Measurements from ENCODE around the gene ACTR3. TPM values are rescaled to one million over a fixed set of nuclear protein-coding genes. Genes with fewer than 3 reads are reported as not detected.

The ACTR3 gene
- total and polyA plus RNA-seq, 2 of the 8 experiments (the other 6 are each of a cell fraction or from before 2014, with no cell fraction given), result 51.7 to 184 TPM

DNA sequence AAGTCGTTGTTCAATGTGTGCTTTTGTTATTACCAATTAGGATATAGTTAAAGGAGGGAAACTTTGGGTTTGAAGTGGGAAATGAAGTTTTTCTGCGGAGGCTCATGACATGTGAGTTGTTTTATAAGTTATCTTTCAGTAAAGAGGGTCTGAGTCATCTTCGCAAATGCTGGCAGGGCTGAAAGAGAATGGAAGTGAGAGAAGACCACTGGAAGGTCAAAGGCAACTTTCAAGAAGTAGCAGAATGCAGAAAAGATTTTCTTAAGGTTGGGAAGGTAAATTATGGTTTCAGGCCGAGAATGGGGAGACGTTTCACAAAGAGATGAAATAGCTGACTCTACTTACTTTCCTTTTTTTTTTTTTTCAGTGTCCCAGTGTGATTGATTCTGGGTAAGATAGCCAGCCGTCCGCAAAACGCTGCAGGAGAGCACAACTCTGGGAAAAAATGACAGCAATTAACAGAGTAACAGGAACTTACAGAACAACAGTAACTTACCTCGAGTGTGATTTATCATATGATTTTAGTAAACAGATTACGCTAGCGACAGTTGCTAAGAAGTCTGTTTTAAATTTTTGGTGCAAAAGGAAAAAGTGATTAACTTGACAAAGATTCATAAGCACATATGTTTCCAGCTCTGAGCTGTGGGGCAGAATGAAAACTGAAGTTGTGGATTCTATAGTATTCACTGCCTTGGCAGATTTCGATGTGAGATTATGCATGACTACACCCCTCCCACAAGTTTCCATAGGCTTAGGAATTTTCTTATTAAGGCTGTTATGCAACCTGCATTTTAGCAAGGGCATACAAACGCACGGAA lies 46.8 kb upstream of the ACTR3 start:
- no peaks in the 10 kb centered on the region; the same call in 1 of the 2 replicates for H3K23me2 ChIP-seq (ENCODE audit: low read depth, low read length)
- H4K20me1 ChIP-seq (replicated peaks in 1 of 2; ENCODE audit: control insufficient read depth in 1 of 2, insufficient read depth in 2 of 2, low read length in 2 of 2), result no peaks in the 10 kb centered on the region
- no peak overlapping the region for H2BK120ac ChIP-seq (replicated peaks; ENCODE audit: low read depth, low read length)
- TF ChIP-seq, protein P1, sequence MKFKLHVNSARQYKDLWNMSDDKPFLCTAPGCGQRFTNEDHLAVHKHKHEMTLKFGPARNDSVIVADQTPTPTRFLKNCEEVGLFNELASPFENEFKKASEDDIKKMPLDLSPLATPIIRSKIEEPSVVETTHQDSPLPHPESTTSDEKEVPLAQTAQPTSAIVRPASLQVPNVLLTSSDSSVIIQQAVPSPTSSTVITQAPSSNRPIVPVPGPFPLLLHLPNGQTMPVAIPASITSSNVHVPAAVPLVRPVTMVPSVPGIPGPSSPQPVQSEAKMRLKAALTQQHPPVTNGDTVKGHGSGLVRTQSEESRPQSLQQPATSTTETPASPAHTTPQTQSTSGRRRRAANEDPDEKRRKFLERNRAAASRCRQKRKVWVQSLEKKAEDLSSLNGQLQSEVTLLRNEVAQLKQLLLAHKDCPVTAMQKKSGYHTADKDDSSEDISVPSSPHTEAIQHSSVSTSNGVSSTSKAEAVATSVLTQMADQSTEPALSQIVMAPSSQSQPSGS (IDR thresholded peaks at IDR 0.05; ENCODE audit: low read length), result no peak
- TF ChIP-seq MAFK (IDR thresholded peaks at IDR 0.05; ENCODE audit: low read depth, low read length) (no peak), TAF7 (optimal IDR thresholded peaks at IDR 0.05; ENCODE audit: borderline replicate concordance, low read depth, low read length) (no peak), GTF2F1 (IDR thresholded peaks at IDR 0.05; ENCODE audit: borderline replicate concordance, low read depth, low read length) (no peak), RBBP5 (IDR thresholded peaks at IDR 0.05; ENCODE audit: borderline replicate concordance, low read depth, low read length) (no peak), ASH2L (IDR thresholded peaks at IDR 0.05; ENCODE audit: low read length) (no peak), KDM1A (IDR thresholded peaks at IDR 0.05; ENCODE audit: borderline replicate concordance, low read length) (no peak)
- TF ChIP-seq, protein P2, sequence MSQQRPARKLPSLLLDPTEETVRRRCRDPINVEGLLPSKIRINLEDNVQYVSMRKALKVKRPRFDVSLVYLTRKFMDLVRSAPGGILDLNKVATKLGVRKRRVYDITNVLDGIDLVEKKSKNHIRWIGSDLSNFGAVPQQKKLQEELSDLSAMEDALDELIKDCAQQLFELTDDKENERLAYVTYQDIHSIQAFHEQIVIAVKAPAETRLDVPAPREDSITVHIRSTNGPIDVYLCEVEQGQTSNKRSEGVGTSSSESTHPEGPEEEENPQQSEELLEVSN (IDR thresholded peaks at IDR 0.05), result no peak
- H3K4me2 ChIP-seq (ENCODE audit: insufficient read depth in 1 of 2, low read depth in 2 of 2, low read length in 2 of 2), result no peak overlapping the region
- no peak overlapping the region for H3K4me3 ChIP-seq (ENCODE audit: extremely low read depth in 1 of 4, insufficient read depth in 2 of 4, low read depth in 3 of 4, low read length in 4 of 4)
- no peak overlapping the region for H4K5ac ChIP-seq (ENCODE audit: insufficient read length, low read depth, low read length)
- H3K4ac ChIP-seq (replicated peaks; ENCODE audit: insufficient read length, low read depth, low read length), result no peak overlapping the region
- H3K79me1 ChIP-seq (ENCODE audit: low read depth, low read length), result no peaks in the 10 kb centered on the region
- H4K8ac ChIP-seq (ENCODE audit: extremely low read depth, insufficient read depth, low read length), result no peak overlapping the region
- H2BK15ac ChIP-seq (ENCODE audit: low read length), result no peak overlapping the region
- H3K56ac ChIP-seq (replicated peaks; ENCODE audit: insufficient read length, low read depth, low read length), result no peak overlapping the region
- peaks cover 0 to 7% (median 2%) of the 10 kb centered on the region in 4 experiments; a peak in 2 of 7 replicates for H3K4me1 ChIP-seq (replicated peaks in 1 of 4; ENCODE audit: control insufficient read depth in 3 of 4, insufficient read depth in 4 of 4, low read length in 3 of 4)
- H2AK5ac ChIP-seq (ENCODE audit: low read depth, low read length), result no peak overlapping the region
- DNase-seq (ENCODE audit: low read depth in 1 of 2, low spot score in 2 of 2) (no peak), FAIRE-seq (no peak)
- no peaks in the 10 kb centered on the region for H3K79me2 ChIP-seq (ENCODE audit: control insufficient read depth in 1 of 2, insufficient read depth in 2 of 2, low read length in 2 of 2)
- POLR2A ChIA-PET (ENCODE audit: partially characterized antibody), result no interaction called here
- H3K27ac ChIP-seq (ENCODE audit: low read depth, low read length), result no peak overlapping the region
- no peaks in the 10 kb centered on the region for H3K27me3 ChIP-seq (replicated peaks in 1 of 4; ENCODE audit: control insufficient read depth in 3 of 4, extremely low read depth in 1 of 4, insufficient read depth in 3 of 4, low read length in 3 of 4)
- no peak overlapping the region for H2BK20ac ChIP-seq (ENCODE audit: low read length)
- no peak overlapping the region for H3K23ac ChIP-seq (ENCODE audit: insufficient read length)
- CTCF ChIA-PET (ENCODE audit: partially characterized antibody), result no interaction called here
- H2BK5ac ChIP-seq (ENCODE audit: low read depth, low read length), result no peak overlapping the region
- no peaks in the 10 kb centered on the region for H3K36me3 ChIP-seq (ENCODE audit: control insufficient read depth in 2 of 4, insufficient read depth in 4 of 4, low read length in 3 of 4)
- H3K18ac ChIP-seq (ENCODE audit: extremely low read depth, low read length), result no peak overlapping the region
- H3K9ac ChIP-seq (replicated peaks in 1 of 4; ENCODE audit: extremely low read depth in 1 of 4, low read depth in 3 of 4, low read length in 3 of 4), result no peak overlapping the region
- H2AFZ ChIP-seq (ENCODE audit: low read length), result no peak overlapping the region
- WGBS, 2 experiments (ENCODE audit: extremely low coverage in 1 of 2, insufficient coverage in 1 of 2, insufficient read length in 1 of 2, insufficient replicate concordance in 2 of 2, low coverage in 1 of 2, low lambda C conversion rate in 2 of 2, missing lambda C conversion rate in 1 of 2), result 83% methylated on average over 14 of the region's 14 CpGs; no CpG with 5 or more reads in 1 of the 2 experiments
- H2BK12ac ChIP-seq (ENCODE audit: low read depth, low read length), result no peak overlapping the region
- H4K91ac ChIP-seq (replicated peaks; ENCODE audit: insufficient read length, low read length), result no peak overlapping the region
- no peak overlapping the region for H3K14ac ChIP-seq (ENCODE audit: insufficient read length)
- peaks cover 0 to 5% of the 10 kb centered on the region in 2 experiments; a peak in 1 of 4 replicates for H3K9me3 ChIP-seq (ENCODE audit: insufficient read depth in 2 of 2, low read depth in 1 of 2, low read length in 1 of 2)
